PFSK-1 (cell line): ENCODE measurements around the gene CDKN2B-AS1.

Source experiments
- FOXP2 ChIP-seq: optimal IDR thresholded peaks from 2 replicates; pipeline ENCODE3; 2011; ENCODE audit warnings: borderline replicate concordance, control low read depth, inconsistent platforms; ENCODE audit not compliant: insufficient read depth; ENCODE audit errors: extremely low read length, extremely low read depth
- POLR2AphosphoS5 ChIP-seq: IDR thresholded peaks from 2 replicates; pipeline ENCODE4 v1.6.1; 2012; ENCODE audit warnings: low read depth, mild to moderate bottlenecking, control low read depth, low read length, moderate library complexity
- REST ChIP-seq, 2 experiments: IDR thresholded peaks; 2 replicates each; pipeline versions ENCODE4 v1.6.1 to v1.8.0; 2011 to 2012; ENCODE audit warnings: low read depth in 2 of 2, low read length in 2 of 2, control low read depth in 1 of 2, inconsistent platforms in 1 of 2, mild to moderate bottlenecking in 1 of 2, moderate library complexity in 1 of 2; ENCODE audit not compliant: insufficient read depth in 1 of 2
- SIN3A ChIP-seq: IDR thresholded peaks from 2 replicates; pipeline ENCODE4 v1.6.1; 2012; ENCODE audit warnings: mild to moderate bottlenecking, low read length, moderate library complexity, borderline replicate concordance; ENCODE audit not compliant: insufficient read depth
- TAF1 ChIP-seq: IDR thresholded peaks from 2 replicates; pipeline ENCODE4 v1.6.1; 2012; ENCODE audit warnings: low read length, control low read depth, borderline replicate concordance; ENCODE audit not compliant: insufficient read depth

The CDKN2B-AS1 gene

GRCh38 chr9:22107202-22108045 lies 112.8 kb downstream of the CDKN2B-AS1 start:
- TF ChIP-seq SIN3A = no peak
- no peak for TF ChIP-seq REST (IDR thresholded peaks at IDR 0.05; ENCODE audit: insufficient read depth in 1 of 2, low read depth in 2 of 2, low read length in 2 of 2)
- no peak for TF ChIP-seq POLR2AphosphoS5
- TF ChIP-seq TAF1 = no peak
- TF ChIP-seq FOXP2 = no peak

DNA sequence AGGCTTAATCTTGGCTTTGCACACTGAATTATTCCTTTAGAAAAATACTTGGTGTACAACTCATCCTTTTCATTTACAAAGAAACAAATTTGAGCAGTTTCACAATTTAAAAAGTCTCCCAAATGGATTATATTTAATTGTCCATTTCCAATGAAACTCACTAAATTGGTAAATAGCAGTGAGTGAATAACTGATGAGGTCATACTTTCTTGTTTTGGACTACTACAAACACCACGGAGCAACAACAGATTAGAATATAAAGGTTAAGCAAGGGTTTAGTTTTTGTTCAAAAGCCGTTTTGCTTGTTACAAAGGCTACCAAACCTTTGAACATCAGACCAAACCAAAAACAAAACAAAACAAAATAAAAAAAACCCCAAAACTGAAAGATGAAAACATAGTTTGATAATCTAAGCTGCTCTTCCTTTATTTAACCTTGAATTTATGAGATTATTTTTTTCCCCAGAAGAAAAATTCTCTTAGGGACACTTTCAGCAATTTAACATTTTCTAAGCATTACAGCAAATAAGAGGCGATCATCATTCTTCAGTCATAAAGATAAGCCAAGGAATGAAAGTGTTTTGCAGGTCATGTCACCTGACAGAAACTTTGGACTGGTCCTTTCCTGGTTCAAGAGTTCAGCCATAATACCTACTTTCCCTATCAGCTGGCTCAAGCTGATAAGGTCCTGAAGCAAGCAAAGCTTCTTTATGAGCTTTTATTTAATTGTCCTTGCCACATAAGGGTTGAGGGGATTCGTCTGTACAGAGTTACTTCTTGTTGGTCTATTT lies 114.2 kb downstream of the CDKN2B-AS1 start:
- TF ChIP-seq SIN3A (no peak), TAF1 (no peak), POLR2AphosphoS5 (no peak), REST (IDR thresholded peaks at IDR 0.05; ENCODE audit: insufficient read depth in 1 of 2, low read depth in 2 of 2, low read length in 2 of 2) (no peak), FOXP2 (no peak)

DNA sequence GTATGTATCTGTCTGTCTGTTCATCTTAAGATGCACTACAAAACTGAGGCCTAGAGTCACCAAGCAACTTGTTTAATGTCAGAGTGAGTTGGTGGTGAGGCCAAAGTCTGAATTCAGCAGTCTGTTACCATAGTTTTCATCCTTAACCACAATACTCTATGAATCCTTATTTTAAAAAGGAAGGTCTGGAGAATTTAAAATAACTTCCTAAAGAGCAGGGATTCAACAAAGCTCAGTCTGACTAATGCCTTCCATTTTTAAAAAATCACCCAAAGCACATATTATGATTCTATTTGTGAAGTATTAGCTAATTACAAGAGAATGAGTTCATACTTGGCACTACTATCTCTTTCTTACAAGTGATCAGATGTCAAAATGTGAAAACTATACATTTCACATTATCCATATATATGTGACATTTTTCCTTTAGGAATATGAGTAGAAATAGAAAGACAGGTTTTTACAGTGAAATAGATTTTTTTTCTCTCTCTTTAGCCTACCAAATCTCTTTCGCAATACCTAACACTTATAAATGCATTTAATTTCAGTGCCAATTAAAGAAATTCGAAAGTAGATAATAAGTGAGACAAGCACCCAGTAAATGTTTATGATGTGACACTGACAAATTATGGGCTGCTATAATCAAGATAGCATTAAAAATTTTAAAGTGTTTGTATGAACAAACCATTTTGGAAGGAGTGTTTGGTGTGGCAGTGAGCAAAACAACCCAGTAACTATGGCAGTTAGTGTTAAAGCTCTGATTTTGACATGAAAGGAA lies 116.8 kb downstream of the CDKN2B-AS1 start:
- TF ChIP-seq REST (IDR thresholded peaks at IDR 0.05; ENCODE audit: insufficient read depth in 1 of 2, low read depth in 2 of 2, low read length in 2 of 2) (no peak), FOXP2 (no peak)

DNA sequence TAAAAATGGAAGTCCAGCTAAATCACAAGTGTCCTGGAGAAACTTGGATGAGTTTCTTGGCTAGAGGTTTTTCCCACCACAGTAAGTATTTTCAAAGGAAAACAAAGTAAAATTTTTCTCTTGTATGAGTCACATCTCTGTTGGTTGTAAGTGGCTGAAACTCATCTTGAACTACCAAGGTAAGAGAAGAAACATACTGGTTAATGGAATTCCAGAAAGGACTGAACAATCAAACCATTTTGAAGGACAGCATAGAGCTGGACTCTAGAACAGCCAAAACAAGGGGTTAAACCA lies 117.3 kb downstream of the CDKN2B-AS1 start:
- TF ChIP-seq POLR2AphosphoS5 = no peak
- no peak for TF ChIP-seq SIN3A
- TF ChIP-seq FOXP2 = no peak
- no peak for TF ChIP-seq TAF1
- TF ChIP-seq REST (IDR thresholded peaks at IDR 0.05; ENCODE audit: insufficient read depth in 1 of 2, low read depth in 2 of 2, low read length in 2 of 2) = no peak
